PC-3 (cell line): ENCODE results near the gene LSR. TPM values are rescaled to one million over a fixed set of nuclear protein-coding genes. Genes with fewer than 3 reads are reported as not detected.
A peak's percentile ranks its signal among the peaks of the same experiment; 100 is the strongest.
"Not testable (repeated sequence)": the region's sequence is repeated elsewhere in the genome, so short reads cannot be mapped to it uniquely, and the experiment has no call there.

Experiments used
- ATAC-seq: fragments of 200-7000 bp; cut with Tn5 transposase; 2 replicates; pipeline ENCODE4 v1.9.1; 2020; ENCODE audit warnings: mild to moderate bottlenecking, moderate library complexity
- BruUV-seq: library from RNA; stranded (reverse); fragments of 400-500 nt; replicated peaks from 2 replicates; lab custom pipeline; 2021; lab: Mats Ljungman, UMichigan
- CTCF ChIA-PET: fragments of 300-600 bp; sonication (Branson Sonifier 250); formaldehyde crosslinking; loops from one replicate; lab custom pipeline; 2022; ENCODE audit warnings: antibody characterized with exemption; lab: Charles Lee
- POLR2A ChIA-PET: fragments of 300-600 bp; sonication (Branson Sonifier 250); formaldehyde crosslinking; loops from one replicate; lab custom pipeline; 2022; ENCODE audit warnings: antibody characterized with exemption; ENCODE audit not compliant: unreplicated experiment; lab: Charles Lee
- DNase-seq: peaks from one replicate; pipeline ENCODE4 v3.0.0-alpha.2; 2015
- H2AFZ ChIP-seq: fragments of 300-600 bp; sonication (generic); 2 replicates; pipeline ENCODE4 v1.6.0; 2016; ENCODE audit warnings: antibody characterized with exemption, low read length
- H3F3A ChIP-seq: fragments of 300-600 bp; sonication (generic); one replicate; pipeline ENCODE4 v1.6.0; 2017; ENCODE audit warnings: antibody characterized with exemption, low read length, control low read depth, mild to moderate bottlenecking; ENCODE audit not compliant: unreplicated experiment
- H3K27ac ChIP-seq: fragments of 300-600 bp; sonication (generic); 2 replicates; pipeline ENCODE4 v1.5.1; 2016; ENCODE audit warnings: mild to moderate bottlenecking, low read length
- H3K27me3 ChIP-seq: fragments of 300-600 bp; sonication (generic); 2 replicates; pipeline ENCODE4 v1.6.1; 2016; ENCODE audit warnings: low read length, mixed read lengths
- H3K36me3 ChIP-seq: fragments of 300-600 bp; sonication (generic); 2 replicates; pipeline ENCODE4 v1.6.1; 2016; ENCODE audit warnings: low read depth, mixed run types, low read length, mixed read lengths
- H3K4me1 ChIP-seq: fragments of 300-600 bp; sonication (generic); 2 replicates; pipeline ENCODE4 v1.5.1; 2016; ENCODE audit warnings: low read length; ENCODE audit not compliant: insufficient read depth
- H3K4me2 ChIP-seq: fragments of 300-600 bp; sonication (generic); 2 replicates; pipeline ENCODE4 v1.6.0; 2016; ENCODE audit warnings: low read length
- H3K4me3 ChIP-seq: fragments of 300-600 bp; sonication (generic); 2 replicates; pipeline ENCODE4 v1.5.1; 2016; ENCODE audit warnings: mild to moderate bottlenecking, low read length, mixed read lengths
- H3K79me2 ChIP-seq: fragments of 300-600 bp; sonication (generic); 2 replicates; pipeline ENCODE4 v1.6.1; 2017; ENCODE audit warnings: low read length, mixed read lengths
- H3K9ac ChIP-seq: fragments of 300-600 bp; sonication (generic); 2 replicates; pipeline ENCODE4 v1.6.0; 2016; ENCODE audit warnings: mild to moderate bottlenecking, low read length
- H3K9me2 ChIP-seq: fragments of 300-600 bp; sonication (generic); replicated peaks from 2 replicates; pipeline ENCODE4 v1.6.1; 2016; ENCODE audit warnings: mixed run types, low read length, mixed read lengths
- H3K9me3 ChIP-seq: fragments of 300-600 bp; sonication (generic); 2 replicates; pipeline ENCODE4 v1.6.1; 2016; ENCODE audit warnings: low read length, mixed read lengths
- H4K20me1 ChIP-seq: fragments of 300-600 bp; sonication (generic); 2 replicates; pipeline ENCODE4 v1.6.1; 2016; ENCODE audit warnings: low read length, mixed read lengths
- EZH2 ChIP-seq: fragments of 300-600 bp; sonication (generic); IDR thresholded peaks from one replicate; pipeline ENCODE4 v1.6.1; 2017; ENCODE audit warnings: antibody characterized with exemption, mild to moderate bottlenecking, low read length; ENCODE audit not compliant: unreplicated experiment
- EZH2phosphoT487 ChIP-seq: fragments of 300-600 bp; sonication (generic); IDR thresholded peaks from 2 replicates; pipeline ENCODE4 v1.6.1; 2018; ENCODE audit warnings: mild to moderate bottlenecking, antibody characterized with exemption, low read length, borderline replicate concordance
- intact Hi-C: fragments of 100-400 bp; cut with micrococcal nuclease; formaldehyde crosslinking; loops from 2 replicates; pipeline ENCODE4 v1.9.0; 2023
- total RNA-seq: library from RNA; depleted of rRNA; stranded (reverse); fragments of >200 nt; gene quantifications from 2 replicates; pipeline ENCODE4 v1.2.3, GENCODE V29; 2014
- TF ChIP-seq, protein P1 (sequence below): fragments of 300-600 bp; sonication (generic); conservative IDR thresholded peaks from 2 replicates; pipeline ENCODE4 v1.5.1; 2017; ENCODE audit warnings: antibody characterized with exemption, low read depth, mild to moderate bottlenecking, low read length

LSR gene
- total RNA-seq, 1 experiment from 2014 or later: 91.0 TPM

DNA sequence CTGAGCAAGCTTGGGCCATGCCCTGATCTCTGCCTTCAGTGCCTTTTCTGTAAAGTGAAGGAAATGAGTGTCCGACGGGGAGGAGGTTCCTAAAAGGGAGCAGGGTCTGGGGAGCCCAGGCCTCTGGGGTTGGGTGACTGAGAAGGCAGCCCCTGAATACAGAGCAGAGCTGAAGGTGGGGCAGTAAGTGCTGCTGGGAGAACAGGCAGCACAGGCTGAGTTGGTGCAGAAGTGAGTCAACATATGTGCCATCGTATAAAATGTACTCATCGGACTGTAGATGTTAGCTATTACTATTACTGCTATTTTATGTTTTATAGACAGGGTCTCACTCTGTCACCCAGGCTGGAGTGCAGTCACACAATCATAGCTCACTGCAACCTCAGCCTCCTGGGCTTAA is 32.5 kb downstream of the LSR start:
- intact Hi-C loops: no loop called here
- Histone ChIP-seq H3F3A (no peaks in the 10 kb centered on the region), H3K4me3 (no peak overlapping the region), H2AFZ (no peak overlapping the region), H3K9me2 (no peaks in the 10 kb centered on the region), H3K27me3 (no peaks in the 10 kb centered on the region), H3K9me3 (no peaks in the 10 kb centered on the region), H3K4me1 (no peaks in the 10 kb centered on the region), H3K4me2 (no peak overlapping the region), H4K20me1 (no peaks in the 10 kb centered on the region), H3K27ac (no peak overlapping the region), H3K79me2 (no peaks in the 10 kb centered on the region), H3K36me3 (no peaks in the 10 kb centered on the region; the same call in 1 of the 2 replicates), H3K9ac (no peak overlapping the region)
- TF ChIP-seq EZH2 (no peak), EZH2phosphoT487 (no peak)
- TF ChIP-seq, protein P1, sequence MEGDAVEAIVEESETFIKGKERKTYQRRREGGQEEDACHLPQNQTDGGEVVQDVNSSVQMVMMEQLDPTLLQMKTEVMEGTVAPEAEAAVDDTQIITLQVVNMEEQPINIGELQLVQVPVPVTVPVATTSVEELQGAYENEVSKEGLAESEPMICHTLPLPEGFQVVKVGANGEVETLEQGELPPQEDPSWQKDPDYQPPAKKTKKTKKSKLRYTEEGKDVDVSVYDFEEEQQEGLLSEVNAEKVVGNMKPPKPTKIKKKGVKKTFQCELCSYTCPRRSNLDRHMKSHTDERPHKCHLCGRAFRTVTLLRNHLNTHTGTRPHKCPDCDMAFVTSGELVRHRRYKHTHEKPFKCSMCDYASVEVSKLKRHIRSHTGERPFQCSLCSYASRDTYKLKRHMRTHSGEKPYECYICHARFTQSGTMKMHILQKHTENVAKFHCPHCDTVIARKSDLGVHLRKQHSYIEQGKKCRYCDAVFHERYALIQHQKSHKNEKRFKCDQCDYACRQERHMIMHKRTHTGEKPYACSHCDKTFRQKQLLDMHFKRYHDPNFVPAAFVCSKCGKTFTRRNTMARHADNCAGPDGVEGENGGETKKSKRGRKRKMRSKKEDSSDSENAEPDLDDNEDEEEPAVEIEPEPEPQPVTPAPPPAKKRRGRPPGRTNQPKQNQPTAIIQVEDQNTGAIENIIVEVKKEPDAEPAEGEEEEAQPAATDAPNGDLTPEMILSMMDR: no peak
- CTCF ChIA-PET: no interaction called here
- BruUV-seq: no TSS peak
- peak; percentile 24 for DNase-seq
- peak; percentile 82 for ATAC-seq
- POLR2A ChIA-PET: interaction anchor here (0.5 kb wide), 1 partner anchor 140 kb away, joined by 5 read pairs; no protein-coding TSS in a partner anchor

DNA sequence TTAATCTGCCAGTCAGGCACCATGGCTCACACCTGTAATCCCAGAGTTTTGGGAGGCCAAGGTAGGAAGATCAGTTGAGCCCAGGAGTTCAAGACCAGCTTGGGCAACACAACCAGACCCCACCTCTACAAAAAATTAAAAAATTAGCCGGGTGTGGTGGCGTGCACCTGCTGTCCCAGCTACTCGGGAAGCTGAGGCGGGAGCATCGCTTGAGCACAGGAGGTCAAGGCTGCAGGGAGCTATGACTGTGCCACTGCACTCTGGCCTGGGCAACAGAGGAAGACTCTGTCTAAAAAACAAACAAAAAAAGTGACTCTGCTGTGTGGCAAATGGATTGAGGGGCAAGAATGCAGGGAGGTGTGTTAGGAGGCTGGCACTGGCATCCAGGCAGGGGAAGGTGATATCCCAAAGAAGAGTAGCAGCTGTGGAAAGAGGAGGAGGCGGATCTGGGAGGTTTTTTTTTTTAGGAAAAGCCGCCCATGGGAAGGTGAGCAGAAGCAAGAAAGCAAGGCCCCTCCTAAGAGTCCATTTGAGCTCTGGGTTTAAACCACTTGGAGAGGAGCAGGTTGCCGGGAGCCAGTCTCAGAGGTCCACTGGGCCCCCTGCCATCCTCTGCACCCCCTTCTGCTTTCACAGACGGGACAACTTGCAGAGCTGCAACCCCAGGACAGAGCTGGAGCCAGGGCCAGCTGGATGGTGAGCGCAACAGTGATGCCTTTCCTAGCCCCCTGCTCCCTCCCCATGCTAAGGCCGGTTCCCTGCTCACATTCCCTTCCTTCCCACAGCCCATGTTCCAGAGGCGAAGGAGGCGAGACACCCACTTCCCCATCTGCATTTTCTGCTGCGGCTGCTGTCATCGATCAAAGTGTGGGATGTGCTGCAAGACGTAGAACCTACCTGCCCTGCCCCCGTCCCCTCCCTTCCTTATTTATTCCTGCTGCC is 35.6 kb downstream of the LSR start:
- no peaks in the 10 kb centered on the region for H4K20me1 ChIP-seq
- H3K36me3 ChIP-seq: no peaks in the 10 kb centered on the region
- no peaks in the 10 kb centered on the region for H3F3A ChIP-seq
- no peaks in the 10 kb centered on the region for H3K9me3 ChIP-seq
- no peak overlapping the region for H3K4me3 ChIP-seq
- no peaks in the 10 kb centered on the region for H3K27me3 ChIP-seq
- ATAC-seq: no peak
- H2AFZ ChIP-seq: no peak overlapping the region
- intact Hi-C loops: no loop called here
- BruUV-seq: no TSS peak
- ChIA-PET POLR2A (no interaction called here), CTCF (no interaction called here)
- TF ChIP-seq, protein P1: no peak
- TF ChIP-seq EZH2phosphoT487 (no peak), EZH2 (no peak)
- no peaks in the 10 kb centered on the region for H3K79me2 ChIP-seq
- no peaks in the 10 kb centered on the region for H3K9me2 ChIP-seq
- H3K4me2 ChIP-seq: no peak overlapping the region
- no peaks in the 10 kb centered on the region for H3K4me1 ChIP-seq
- DNase-seq: no peak
- H3K9ac ChIP-seq: no peak overlapping the region
- no peak overlapping the region for H3K27ac ChIP-seq

DNA sequence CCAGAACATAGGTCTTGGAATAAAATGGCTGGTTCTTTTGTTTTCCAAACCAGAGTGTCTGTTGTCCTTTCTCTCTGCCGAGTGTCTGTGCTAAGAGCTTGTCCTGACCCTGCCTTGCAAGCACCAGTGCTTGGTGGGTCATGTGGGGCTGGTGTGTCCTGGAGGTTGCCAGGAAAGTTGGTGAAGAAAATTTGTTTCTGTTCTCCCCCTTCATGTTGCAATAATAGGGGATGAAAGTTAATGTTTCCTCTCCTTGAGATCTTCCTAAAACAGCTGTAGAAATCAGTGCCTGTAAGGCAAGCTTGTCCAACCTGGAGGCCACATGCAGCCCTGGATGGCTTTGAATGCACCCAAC is 36.3 kb downstream of the LSR start:
- TF ChIP-seq, protein P1: no peak
- no peak for TF ChIP-seq EZH2phosphoT487
- no peak for TF ChIP-seq EZH2

DNA sequence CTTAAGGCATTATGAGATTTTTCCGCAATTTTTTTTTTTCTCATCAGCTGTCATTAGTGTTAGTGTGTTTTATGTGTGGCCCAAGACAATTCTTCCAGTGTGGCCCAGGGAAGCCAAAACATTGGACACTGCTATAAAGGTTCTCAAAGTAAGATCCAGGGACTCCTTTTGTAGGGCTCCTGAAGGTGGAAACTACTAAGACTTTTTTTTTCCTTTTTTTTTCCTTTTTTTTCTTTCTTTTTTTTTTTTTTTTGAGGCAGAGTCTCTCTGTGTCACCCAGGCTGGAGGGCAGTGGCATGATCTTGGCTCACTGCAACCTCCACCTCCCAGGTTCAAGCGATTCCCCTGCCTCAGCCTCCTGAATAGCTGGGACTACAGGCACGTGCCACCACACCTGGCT is 36.7 kb downstream of the LSR start:
- H3K9me2 ChIP-seq, H3K4me2 ChIP-seq, H3K27ac ChIP-seq, H3K4me3 ChIP-seq, DNase-seq, H3K9me3 ChIP-seq, H3K36me3 ChIP-seq, H3K79me2 ChIP-seq, H3K9ac ChIP-seq, ATAC-seq, CTCF ChIA-PET, H3K27me3 ChIP-seq, H2AFZ ChIP-seq, H3K4me1 ChIP-seq, H3F3A ChIP-seq, BruUV-seq, POLR2A ChIA-PET, intact Hi-C loops, H4K20me1 ChIP-seq: not testable (repeated sequence)

More for the DNA sequence above, 36.3 kb downstream of the LSR start:
- Histone ChIP-seq H3K9me3 (no peaks in the 10 kb centered on the region), H3K27me3 (no peaks in the 10 kb centered on the region), H3K9me2 (no peaks in the 10 kb centered on the region), H3K4me1 (no peaks in the 10 kb centered on the region), H3K4me3 (no peak overlapping the region), H3F3A (no peaks in the 10 kb centered on the region), H3K9ac (no peak overlapping the region), H2AFZ (no peak overlapping the region), H3K79me2 (no peaks in the 10 kb centered on the region), H3K4me2 (no peak overlapping the region), H4K20me1 (no peaks in the 10 kb centered on the region), H3K36me3 (no peaks in the 10 kb centered on the region), H3K27ac (no peak overlapping the region)
- ChIA-PET CTCF (no interaction called here), POLR2A (no interaction called here)
- intact Hi-C loops: no loop called here
- ATAC-seq: no peak
- no peak for DNase-seq
- no TSS peak for BruUV-seq
